Suppressor macrophage treated with lipopolysaccharide for 4 hours (primary cell): ENCODE results near the gene TMEM150B.

Experiments used
- DNase-seq: peaks from one replicate; pipeline ENCODE4 v3.0.0-alpha.2; 2020

TMEM150B gene

GRCh38 chr19:55336101-55336500, 11.0 kb upstream of the TMEM150B start:
- no peak for DNase-seq

GRCh38 chr19:55333870-55334269, 8.7 kb upstream of the TMEM150B start:
- DNase-seq, result no peak

- peak; percentile 37 for DNase-seq
Observed at GRCh38 chr19:55329791-55330190, 4.7 kb upstream of the TMEM150B start.

- DNase-seq, result peak; percentile 46
Observed at GRCh38 chr19:55328774-55329318, 3.7 kb upstream of the TMEM150B start.

GRCh38 chr19:55324662-55325061, 479 bp downstream of the TMEM150B start:
- peak; percentile 50 for DNase-seq

- DNase-seq, result no peak
Observed at GRCh38 chr19:55322204-55322885, 2.8 kb downstream of the TMEM150B start.

- peak; percentile 73 for DNase-seq
Observed at GRCh38 chr19:55321466-55322137, 3.5 kb downstream of the TMEM150B start.

GRCh38 chr19:55320844-55321419, 4.2 kb downstream of the TMEM150B start:
- no peak for DNase-seq

GRCh38 chr19:55319785-55320184, 5.4 kb downstream of the TMEM150B start:
- DNase-seq, result no peak

- no peak for DNase-seq
Observed at GRCh38 chr19:55316646-55317045, 8.5 kb downstream of the TMEM150B start.

GRCh38 chr19:55315956-55316525, 9.1 kb downstream of the TMEM150B start:
- no peak for DNase-seq

- no peak for DNase-seq
Observed at GRCh38 chr19:55314396-55314795, 10.7 kb downstream of the TMEM150B start.

GRCh38 chr19:55312621-55313512, 12.3 kb downstream of the TMEM150B start:
- DNase-seq, result no peak

- DNase-seq, result no peak
Observed at GRCh38 chr19:55311797-55312196, 13.3 kb downstream of the TMEM150B start.

- DNase-seq, result no peak
Observed at GRCh38 chr19:55311397-55311796, 13.7 kb downstream of the TMEM150B start.

- no peak for DNase-seq
Observed at GRCh38 chr19:55310498-55310897, 14.6 kb downstream of the TMEM150B start.

- DNase-seq, result no peak
Observed at GRCh38 chr19:55309448-55309847, 15.7 kb downstream of the TMEM150B start.

GRCh38 chr19:55308281-55308680, 16.9 kb downstream of the TMEM150B start:
- no peak for DNase-seq

GRCh38 chr19:55306712-55307111, 18.4 kb downstream of the TMEM150B start:
- no peak for DNase-seq

- no peak for DNase-seq
Observed at GRCh38 chr19:55305983-55306562, 19.1 kb downstream of the TMEM150B start.

GRCh38 chr19:55305491-55305890, 19.6 kb downstream of the TMEM150B start:
- peak; percentile 47 for DNase-seq

- no peak for DNase-seq
Observed at GRCh38 chr19:55304980-55305379, 20.2 kb downstream of the TMEM150B start.
